Subcutaneous adipose tissue (tissue), 4 donors: Measurements from ENCODE around the gene SURF1. TPM values are rescaled to one million over a fixed set of nuclear protein-coding genes. Genes with fewer than 3 reads are reported as not detected.

Source experiments
- CTCF ChIP-seq: fragments of 450-650 bp; IDR thresholded peaks from one replicate; pipeline ENCODE4 v1.5.1; 2016; ENCODE audit warnings: low read depth, mild to moderate bottlenecking, control low read depth, antibody characterized with exemption, moderate library complexity
- total RNA-seq, 4 donors: library from RNA; depleted of rRNA; stranded (reverse); fragments of >200 nt; gene quantifications; one replicate each; pipeline ENCODE4 v1.1.0, GENCODE V29; 2016

SURF1 gene
- total RNA-seq, 4 donors from 2014 or later = 42.7 to 62.5 (median 59.4) TPM

- TF ChIP-seq CTCF = no peak
These were observed 33.6 kb downstream of the SURF1 start for GRCh38 chr9:133322701-133323100.

- TF ChIP-seq CTCF = no peak
These were observed 34.8 kb downstream of the SURF1 start for GRCh38 chr9:133321411-133321935.

- no peak for TF ChIP-seq CTCF
These were observed 35.8 kb downstream of the SURF1 start for GRCh38 chr9:133320421-133320881.

- no peak for TF ChIP-seq CTCF
These were observed 40.3 kb downstream of the SURF1 start for GRCh38 chr9:133315997-133316396.

GRCh38 chr9:133309608-133310007 lies 46.7 kb downstream of the SURF1 start:
- no peak for TF ChIP-seq CTCF

GRCh38 chr9:133307301-133307700 lies 49.0 kb downstream of the SURF1 start:
- no peak for TF ChIP-seq CTCF

GRCh38 chr9:133306242-133307204 lies 49.8 kb downstream of the SURF1 start:
- no peak for TF ChIP-seq CTCF
